ENCODE data around the gene HYDIN.

Gene HYDIN

DNA sequence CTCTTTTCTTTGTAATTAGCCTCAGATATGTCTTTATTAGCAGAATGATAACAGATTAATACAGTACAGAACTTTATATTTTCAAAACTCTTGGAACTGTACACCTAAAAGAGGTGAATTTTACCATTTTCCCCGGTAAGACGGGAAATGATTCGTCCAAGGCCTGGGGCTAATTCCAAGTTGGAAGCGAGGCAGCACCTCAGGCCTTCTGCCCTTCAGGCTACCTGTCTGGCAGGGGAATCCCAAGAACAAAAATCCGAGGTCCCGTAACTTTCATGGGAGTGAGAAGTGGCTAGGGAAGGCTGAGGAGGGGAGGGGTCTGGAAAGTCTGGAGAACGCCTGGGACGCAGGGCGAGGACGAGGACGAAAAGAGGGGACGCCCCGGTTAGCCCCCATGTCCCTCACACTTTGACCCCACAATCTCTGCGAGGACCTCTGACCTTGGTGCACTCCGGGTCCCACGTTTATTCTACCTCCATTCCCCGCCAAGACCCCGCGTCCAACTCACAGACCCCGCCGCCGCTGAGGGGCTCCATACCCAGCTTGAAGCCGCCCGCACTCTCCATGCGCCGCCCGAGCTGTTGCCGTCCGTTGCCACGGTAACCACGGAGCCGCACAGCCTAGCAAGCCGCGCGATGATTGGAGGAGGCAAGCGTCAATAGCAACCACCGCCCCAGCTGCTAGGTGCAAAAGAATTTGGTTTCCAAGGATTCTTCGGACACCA is at the start of gene HYDIN:
Gene HYDIN, minus strand, starts transcription at position 601 of the 724 bp plus-strand sequence. CDS start 43,827 bp downstream, outside the sequence.
- TF ChIP-seq ZNF274 (IDR thresholded peaks at IDR 0.05; ENCODE audit: low read depth, low read length), result no peak
- H3K4me3 ChIP-seq (ENCODE audit: low read length), result no peak within 1 kb of the TSS

DNA sequence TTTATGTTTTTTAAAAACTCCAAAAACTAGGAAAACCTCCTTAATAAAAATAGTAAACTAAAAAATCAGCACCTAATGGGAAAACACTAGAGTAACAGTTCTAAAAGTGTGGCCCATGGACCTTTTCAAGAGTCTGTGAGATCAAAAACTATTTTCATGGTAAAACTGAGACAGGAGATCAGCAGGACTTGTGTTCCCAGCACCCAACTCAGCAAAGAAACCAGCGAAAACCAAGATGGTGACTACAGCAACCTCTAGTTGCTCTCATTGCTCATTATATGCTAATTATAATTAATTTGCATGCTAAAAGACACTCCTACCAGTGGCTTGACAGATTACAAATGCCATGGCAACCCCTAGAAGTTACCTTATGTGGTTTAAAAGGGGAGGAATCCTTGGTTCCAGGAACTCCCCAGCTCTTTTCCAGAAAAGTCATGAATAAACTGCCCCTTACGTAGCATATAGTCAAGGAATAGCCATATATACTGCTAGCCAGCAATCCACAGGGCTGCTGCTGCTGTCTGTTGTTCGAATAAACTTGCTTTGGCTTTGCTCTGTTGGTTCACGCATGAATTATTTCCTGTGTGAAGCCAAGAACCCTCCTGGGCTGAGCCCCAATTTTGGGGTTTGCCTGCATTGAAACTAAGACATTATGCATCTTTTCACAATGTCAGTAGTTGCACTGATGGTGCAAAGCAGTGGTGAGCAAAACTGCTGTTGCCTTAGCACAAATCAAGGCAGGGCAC is 46.2 kb upstream of the HYDIN start:
- TF ChIP-seq ZNF274 (IDR thresholded peaks at IDR 0.05; ENCODE audit: low read depth, low read length), result no peak
- H3K4me3 ChIP-seq (ENCODE audit: low read length), result no peak overlapping the region

GRCh38 chr16:71273384-71273783 is 42.9 kb upstream of the HYDIN start:
- TF ChIP-seq ZNF274 (IDR thresholded peaks at IDR 0.05; ENCODE audit: low read depth, low read length), result no peak
- H3K4me3 ChIP-seq (ENCODE audit: low read length), result no peak overlapping the region

DNA sequence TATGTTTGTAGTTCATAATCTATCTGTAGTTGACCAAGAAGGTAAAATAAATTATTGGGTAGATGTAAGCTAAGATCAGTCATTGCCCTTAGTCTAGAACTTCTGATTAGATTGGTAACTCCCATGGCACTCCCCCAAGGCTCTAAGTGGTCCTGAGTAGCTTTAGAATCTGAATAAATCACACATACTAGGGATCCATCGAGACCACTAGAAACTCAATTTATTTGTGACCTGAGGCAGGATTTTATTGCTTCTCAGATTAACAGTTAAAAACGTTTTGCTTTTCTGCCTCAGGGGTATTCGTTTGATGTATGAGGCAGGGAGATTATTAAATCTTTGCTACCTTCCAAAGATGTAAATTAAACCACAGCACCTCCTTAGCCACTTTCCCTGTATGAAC is 33.8 kb upstream of the HYDIN start:
- no peak for TF ChIP-seq ZNF274 (IDR thresholded peaks at IDR 0.05; ENCODE audit: low read depth, low read length)
- H3K4me3 ChIP-seq (ENCODE audit: low read length), result no peak overlapping the region

GRCh38 chr16:71263582-71263981 is 33.1 kb upstream of the HYDIN start:
- no peak for TF ChIP-seq ZNF274 (IDR thresholded peaks at IDR 0.05; ENCODE audit: low read depth, low read length)
- H3K4me3 ChIP-seq (ENCODE audit: low read length), result no peak overlapping the region

GRCh38 chr16:71262391-71262790 is 31.9 kb upstream of the HYDIN start:
- H3K4me3 ChIP-seq (ENCODE audit: low read length), result no peak overlapping the region
- no peak for TF ChIP-seq ZNF274 (IDR thresholded peaks at IDR 0.05; ENCODE audit: low read depth, low read length)

DNA sequence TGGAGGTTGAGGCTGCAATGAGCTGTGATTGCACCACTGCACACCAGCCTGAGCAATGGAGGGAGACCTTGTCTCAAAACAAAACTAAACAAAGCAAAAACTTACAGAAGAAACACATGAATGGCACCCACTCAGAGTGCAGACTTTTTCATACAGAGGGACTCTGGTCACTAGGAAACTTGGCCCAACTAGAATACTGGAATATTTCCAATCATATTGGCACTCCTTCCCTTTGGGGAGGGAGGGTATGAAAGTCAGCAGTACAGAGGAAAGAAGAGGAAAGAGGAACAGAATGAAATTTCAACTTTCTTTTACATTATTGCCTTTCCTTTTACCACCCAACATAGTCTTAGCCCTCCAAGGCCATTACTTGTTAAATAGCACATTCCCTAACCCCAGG is 30.5 kb upstream of the HYDIN start:
- H3K4me3 ChIP-seq (ENCODE audit: low read length), result no peak overlapping the region
- TF ChIP-seq ZNF274 (IDR thresholded peaks at IDR 0.05; ENCODE audit: low read depth, low read length), result no peak

GRCh38 chr16:71259086-71259485 is 28.6 kb upstream of the HYDIN start:
- H3K4me3 ChIP-seq (ENCODE audit: low read length), result no peak overlapping the region
- no peak for TF ChIP-seq ZNF274 (IDR thresholded peaks at IDR 0.05; ENCODE audit: low read depth, low read length)

DNA sequence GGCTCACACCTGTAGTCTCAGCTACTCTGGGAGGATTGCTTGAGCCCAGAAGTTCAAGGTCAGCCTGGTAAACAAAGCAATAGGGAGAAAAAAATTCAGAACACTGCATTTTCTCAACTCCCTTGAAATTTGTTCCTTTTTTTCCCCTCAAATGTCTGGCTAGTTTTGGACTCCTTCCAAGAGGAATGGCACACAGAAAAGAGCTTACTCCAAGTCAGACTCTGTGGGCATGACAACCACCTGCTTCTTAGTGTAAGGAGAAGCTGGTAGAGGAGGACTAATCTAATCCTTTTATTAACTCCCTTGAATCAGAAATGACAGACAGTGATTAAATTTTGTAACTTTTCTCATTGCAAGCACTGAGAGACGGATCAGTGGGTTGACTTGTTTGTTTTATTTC is 27.9 kb upstream of the HYDIN start:
- no peak for TF ChIP-seq ZNF274 (IDR thresholded peaks at IDR 0.05; ENCODE audit: low read depth, low read length)
- H3K4me3 ChIP-seq (ENCODE audit: low read length), result no peak overlapping the region

- no peak for TF ChIP-seq ZNF274 (IDR thresholded peaks at IDR 0.05; ENCODE audit: low read depth, low read length)
- H3K4me3 ChIP-seq (ENCODE audit: low read length), result no peak overlapping the region
Observed at GRCh38 chr16:71257768-71258167, 27.2 kb upstream of the HYDIN start.

DNA sequence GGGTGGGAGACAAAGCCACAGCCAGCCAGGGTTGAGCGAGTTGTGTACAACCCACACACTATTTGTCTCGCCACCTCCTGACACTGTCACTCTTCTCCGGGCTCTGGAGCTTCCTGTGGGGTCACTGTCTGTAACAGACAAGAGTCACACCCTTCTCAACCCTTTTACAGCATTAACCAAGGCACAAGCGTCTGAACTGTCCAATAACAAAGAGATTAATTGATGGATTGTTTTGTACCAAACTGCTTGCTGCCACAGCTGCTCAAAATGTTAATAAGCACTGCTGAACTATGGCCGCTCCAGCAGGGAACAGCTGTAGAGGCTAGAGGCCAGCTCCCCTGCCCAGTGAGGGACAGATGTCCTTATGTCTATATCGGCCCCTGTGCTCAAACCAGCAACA is 25.2 kb upstream of the HYDIN start:
- TF ChIP-seq ZNF274 (IDR thresholded peaks at IDR 0.05; ENCODE audit: low read depth, low read length), result no peak
- no peak overlapping the region for H3K4me3 ChIP-seq (ENCODE audit: low read length)

GRCh38 chr16:71254832-71255525 is 24.5 kb upstream of the HYDIN start:
- no peak for TF ChIP-seq ZNF274 (IDR thresholded peaks at IDR 0.05; ENCODE audit: low read depth, low read length)
- H3K4me3 ChIP-seq (ENCODE audit: low read length), result no peak overlapping the region

DNA sequence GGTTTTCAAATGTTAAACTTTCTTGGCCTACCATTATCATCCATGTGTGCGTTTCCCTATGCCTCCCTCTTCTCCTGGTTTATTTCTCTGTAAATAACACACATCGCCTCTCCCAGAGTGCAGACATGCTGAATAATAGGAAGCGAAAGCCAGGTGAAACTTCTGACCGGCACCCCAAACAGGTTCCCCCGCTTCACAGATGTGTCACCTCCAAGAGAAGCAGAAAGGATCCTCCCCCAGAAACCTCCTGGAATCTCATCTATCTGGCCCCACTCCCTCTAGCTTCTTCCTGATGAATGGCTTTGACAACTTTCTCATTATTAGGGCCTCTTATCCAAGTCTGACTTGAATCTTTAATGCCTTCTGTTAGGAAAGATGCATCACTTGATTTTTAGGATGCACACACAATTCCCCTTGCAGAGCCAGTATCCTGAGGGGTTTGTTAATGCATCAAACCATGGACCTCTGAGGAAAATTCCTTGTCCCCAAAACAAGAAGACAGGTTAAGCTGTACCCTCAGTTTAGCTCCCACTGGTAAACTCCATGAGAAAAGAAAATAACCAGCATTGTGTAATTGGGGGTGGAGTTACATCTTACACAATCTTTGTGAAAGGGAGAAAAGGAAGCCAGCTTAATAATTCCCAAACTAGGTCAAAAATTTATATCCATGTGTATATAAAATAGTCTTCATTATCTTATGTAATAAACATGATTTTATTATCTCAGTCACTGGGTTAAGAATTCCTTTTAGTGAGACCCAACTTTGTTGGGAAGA is 20.1 kb upstream of the HYDIN start:
- H3K4me3 ChIP-seq (ENCODE audit: low read length), result no peak overlapping the region
- TF ChIP-seq ZNF274 (IDR thresholded peaks at IDR 0.05; ENCODE audit: low read depth, low read length), result no peak

GRCh38 chr16:71249399-71249798 is 18.9 kb upstream of the HYDIN start:
- TF ChIP-seq ZNF274 (IDR thresholded peaks at IDR 0.05; ENCODE audit: low read depth, low read length), result no peak
- H3K4me3 ChIP-seq (ENCODE audit: low read length), result no peak overlapping the region
